Naive B cell (primary cell): ENCODE data around the gene BCAR3. TPM values are rescaled to one million over a fixed set of nuclear protein-coding genes. Genes with fewer than 3 reads are reported as not detected.
A peak's percentile ranks its signal among the peaks of the same experiment; 100 is the strongest.

Experiments
- ATAC-seq, 2 donors: fragments of 150-1000 bp; cut with Tn5 transposase; 2 replicates each; pipeline ENCODE4 v1.10.0; 2021; ENCODE audit warnings: low read depth in 2 of 2, mild to moderate bottlenecking in 2 of 2, moderate library complexity in 2 of 2
- DNase-seq: peaks from one replicate; pipeline ENCODE4 v3.0.0; 2022
- H3K27ac Mint-ChIP-seq, 6 donors: one replicate each; pipeline ENCODE4 v1.8.0; 2020 to 2022; ENCODE audit warnings: mild to moderate bottlenecking in 6 of 6, mixed read lengths in 6 of 6, moderate library complexity in 5 of 6, inconsistent platforms in 2 of 6
- H3K27me3 Mint-ChIP-seq, 3 donors: one replicate each; pipeline ENCODE4 v1.8.0; 2021 to 2022; ENCODE audit warnings: mixed read lengths in 3 of 3, mild to moderate bottlenecking in 1 of 3
- H3K36me3 Mint-ChIP-seq, 2 donors: one replicate each; pipeline ENCODE4 v1.8.0; 2020 to 2022; ENCODE audit warnings: mixed read lengths in 2 of 2, inconsistent platforms in 1 of 2, mild to moderate bottlenecking in 1 of 2
- H3K4me1 Mint-ChIP-seq, 3 donors: one replicate each; pipeline ENCODE4 v1.8.0; 2020 to 2022; ENCODE audit warnings: mixed read lengths in 3 of 3, inconsistent platforms in 1 of 3, mild to moderate bottlenecking in 1 of 3, moderate library complexity in 1 of 3
- H3K4me3 Mint-ChIP-seq, 8 donors: one replicate each; pipeline ENCODE4 v1.8.0; 2020 to 2022; ENCODE audit warnings: mild to moderate bottlenecking in 8 of 8, mixed read lengths in 8 of 8, moderate library complexity in 8 of 8, inconsistent platforms in 2 of 8
- H3K9me3 Mint-ChIP-seq, 7 donors: one replicate each; pipeline ENCODE4 v1.8.0; 2020 to 2022; ENCODE audit warnings: mixed read lengths in 7 of 7, mild to moderate bottlenecking in 5 of 7, inconsistent platforms in 2 of 7, moderate library complexity in 1 of 7
- polyA plus RNA-seq, 6 donors: library from polyadenylated mRNA; unstranded; fragments of 300-500 nt; fragmentation: Illumina TruSeq; gene quantifications; one replicate each; pipeline ENCODE4 v1.2.3, GENCODE V29; 2021; ENCODE audit warnings: low read depth in 6 of 6

BCAR3 gene
- polyA plus RNA-seq, 6 donors from 2014 or later: 0.73 to 3.2 (median 1.7) TPM; not detected in 1

DNA sequence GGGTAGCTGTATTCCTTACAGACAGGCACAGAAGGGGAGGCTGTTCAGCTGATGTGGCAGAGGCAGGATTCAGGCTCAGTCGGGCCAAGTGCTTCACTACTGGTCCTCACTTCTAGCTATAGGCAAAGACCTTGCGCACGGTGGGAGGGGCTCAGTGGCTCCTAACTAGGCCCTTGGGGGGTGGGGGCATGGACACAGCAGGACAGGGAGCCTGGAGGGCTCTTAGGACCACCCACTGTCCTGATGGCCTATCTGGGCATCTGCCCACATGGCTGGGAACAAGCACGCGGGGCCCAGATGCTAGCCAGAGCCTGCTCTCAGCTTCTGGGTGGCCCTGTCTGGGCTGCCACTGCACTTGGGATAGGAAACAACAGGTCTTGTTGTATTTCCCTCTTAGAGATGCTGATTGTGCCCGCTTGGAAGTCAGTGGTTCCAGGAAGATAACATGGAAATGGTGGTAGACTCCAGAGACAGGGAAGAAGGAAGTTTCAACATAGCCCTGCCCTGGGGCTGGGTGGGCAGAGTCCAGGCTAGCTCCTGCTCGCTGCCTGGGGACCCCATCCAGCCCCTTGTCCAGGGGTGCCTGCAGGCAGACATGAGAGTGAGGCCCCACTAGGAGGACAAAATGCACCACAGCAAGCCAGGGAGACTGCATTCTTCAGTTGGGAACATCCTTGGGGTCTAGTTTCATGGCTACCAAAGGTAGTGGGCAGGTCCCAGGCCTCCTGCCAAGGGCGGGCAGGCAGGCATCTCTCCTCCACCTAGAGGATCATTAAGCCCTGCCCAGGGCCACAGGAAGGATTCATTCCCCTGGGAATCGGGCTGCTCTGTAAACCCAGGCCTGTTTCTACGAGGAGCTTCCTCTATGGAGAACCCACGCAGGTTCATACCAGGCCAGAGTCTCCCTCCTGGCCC, 102.5 kb downstream of the BCAR3 start:
- no peak for ATAC-seq
- peak overlapping the region in 3 of 6 donors; percentile 10 to 51 (median 44) for H3K27ac Mint-ChIP-seq
- H3K4me3 Mint-ChIP-seq: no peak overlapping the region
- no peak for DNase-seq
- no peaks in the 10 kb centered on the region for H3K27me3 Mint-ChIP-seq
- H3K4me1 Mint-ChIP-seq: no peaks in the 10 kb centered on the region
- no peaks in the 10 kb centered on the region for H3K9me3 Mint-ChIP-seq
- H3K36me3 Mint-ChIP-seq: peaks cover 0 to 14% of the 10 kb centered on the region in 2 donors

DNA sequence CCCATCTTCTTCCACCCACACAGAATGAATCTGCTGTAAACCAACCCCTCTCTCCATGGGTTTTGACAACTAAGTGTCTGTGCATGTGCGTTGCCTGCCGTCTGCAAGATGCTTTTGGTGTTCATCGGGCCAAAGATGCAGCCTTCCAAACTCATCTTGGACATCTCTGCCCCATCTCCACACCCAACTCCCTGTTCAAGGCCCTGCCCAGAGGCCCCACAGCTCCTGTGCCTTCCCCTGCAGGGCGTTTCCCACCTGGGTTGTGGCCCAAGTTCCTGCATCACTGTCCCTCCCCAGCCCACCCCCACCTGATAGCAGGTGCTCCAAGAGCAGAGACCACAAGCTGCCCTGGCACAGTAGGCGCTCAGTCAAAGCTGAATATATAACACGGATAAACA, 103.2 kb downstream of the BCAR3 start:
- Mint-ChIP-seq H3K9me3 (no peaks in the 10 kb centered on the region), H3K4me3 (no peak overlapping the region), H3K27me3 (no peaks in the 10 kb centered on the region), H3K27ac (peak overlapping the region in 3 of 6 donors; percentile 17 to 51 (median 43)), H3K36me3 (peaks cover 0 to 12% of the 10 kb centered on the region in 2 donors), H3K4me1 (no peaks in the 10 kb centered on the region)
- DNase-seq (no peak), ATAC-seq (no peak)

GRCh38 chr1:93577536-93578432, 103.9 kb downstream of the BCAR3 start:
- peaks cover 0 to 8% of the 10 kb centered on the region in 2 donors for H3K36me3 Mint-ChIP-seq
- H3K9me3 Mint-ChIP-seq: no peaks in the 10 kb centered on the region
- DNase-seq: no peak
- H3K27ac Mint-ChIP-seq: no peak overlapping the region
- no peak for ATAC-seq
- no peak overlapping the region for H3K4me3 Mint-ChIP-seq
- H3K27me3 Mint-ChIP-seq: no peaks in the 10 kb centered on the region
- H3K4me1 Mint-ChIP-seq: no peaks in the 10 kb centered on the region

- no peaks in the 10 kb centered on the region for H3K27me3 Mint-ChIP-seq
- no peak overlapping the region for H3K4me3 Mint-ChIP-seq
- H3K36me3 Mint-ChIP-seq: peaks cover 0 to 7% of the 10 kb centered on the region in 2 donors
- DNase-seq (no peak), ATAC-seq (no peak)
- no peaks in the 10 kb centered on the region for H3K9me3 Mint-ChIP-seq
- H3K4me1 Mint-ChIP-seq: no peaks in the 10 kb centered on the region
- H3K27ac Mint-ChIP-seq: peak overlapping the region in 1 of 6 donors; percentile 55
Measured at GRCh38 chr1:93576746-93577145, 104.9 kb downstream of the BCAR3 start.

DNA sequence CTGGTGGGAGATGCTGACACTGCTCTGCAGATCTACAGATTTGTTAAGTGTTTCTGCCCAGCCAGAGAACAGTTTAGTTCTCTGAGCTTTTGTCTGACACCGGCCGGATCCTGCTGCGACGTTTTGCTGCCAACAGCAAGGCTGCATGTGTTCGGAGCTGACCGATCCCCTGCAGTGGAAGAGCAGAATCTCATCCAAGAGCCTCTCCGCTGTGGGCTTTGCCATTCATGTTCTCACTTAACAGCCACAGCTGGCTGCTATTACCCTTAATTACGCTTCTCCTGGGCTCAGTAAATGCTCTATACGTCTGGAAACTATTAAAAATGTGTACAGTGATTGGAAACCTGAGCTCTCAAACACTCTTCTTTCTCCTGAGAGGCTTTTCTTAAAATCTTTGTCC, 105.3 kb downstream of the BCAR3 start:
- no peak for DNase-seq
- Mint-ChIP-seq H3K36me3 (peaks cover 0 to 7% of the 10 kb centered on the region in 2 donors), H3K9me3 (no peaks in the 10 kb centered on the region), H3K4me1 (no peaks in the 10 kb centered on the region), H3K27ac (peak overlapping the region in 1 of 6 donors; percentile 55), H3K4me3 (no peak overlapping the region), H3K27me3 (no peaks in the 10 kb centered on the region)
- ATAC-seq: no peak

GRCh38 chr1:93575621-93576284, 105.9 kb downstream of the BCAR3 start:
- Mint-ChIP-seq H3K27me3 (no peaks in the 10 kb centered on the region), H3K36me3 (peaks cover 0 to 7% of the 10 kb centered on the region in 2 donors)

DNA sequence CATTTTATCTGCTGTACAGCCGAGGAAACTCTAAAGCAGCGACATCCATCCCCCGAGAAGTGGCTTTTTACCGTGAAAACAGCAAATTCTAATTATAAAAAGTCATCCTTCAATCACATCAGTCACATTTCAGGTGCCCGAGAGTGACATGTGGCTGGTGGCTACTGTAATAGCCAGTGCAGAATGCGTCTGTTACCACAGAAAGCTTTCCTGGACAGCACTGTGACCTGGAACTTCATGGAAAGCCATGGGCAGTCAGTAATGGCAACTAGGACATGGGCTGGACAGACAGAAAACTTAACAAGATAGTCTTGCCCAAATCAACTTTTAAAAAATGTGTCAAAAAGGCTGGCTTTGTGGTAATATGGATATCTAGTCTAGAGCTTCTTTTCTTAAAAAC, 106.6 kb downstream of the BCAR3 start:
- ATAC-seq (no peak), DNase-seq (no peak)
- H3K36me3 Mint-ChIP-seq: peaks cover 0 to 14% of the 10 kb centered on the region in 2 donors
- no peaks in the 10 kb centered on the region for H3K27me3 Mint-ChIP-seq
- no peaks in the 10 kb centered on the region for H3K4me1 Mint-ChIP-seq
- H3K4me3 Mint-ChIP-seq: no peak overlapping the region
- H3K27ac Mint-ChIP-seq: peak overlapping the region in 1 of 6 donors; percentile 29
- no peaks in the 10 kb centered on the region for H3K9me3 Mint-ChIP-seq

More at GRCh38 chr1:93575621-93576284, 105.9 kb downstream of the BCAR3 start:
- DNase-seq (no peak), ATAC-seq (no peak)
- no peaks in the 10 kb centered on the region for H3K4me1 Mint-ChIP-seq
- peak overlapping the region in 2 of 6 donors; percentile 53 to 77 for H3K27ac Mint-ChIP-seq
- no peaks in the 10 kb centered on the region for H3K9me3 Mint-ChIP-seq
- H3K4me3 Mint-ChIP-seq: no peak overlapping the region

GRCh38 chr1:93574511-93574910, 107.1 kb downstream of the BCAR3 start:
- H3K4me1 Mint-ChIP-seq: no peaks in the 10 kb centered on the region
- H3K27me3 Mint-ChIP-seq: no peaks in the 10 kb centered on the region
- peaks cover 0 to 14% of the 10 kb centered on the region in 2 donors for H3K36me3 Mint-ChIP-seq

GRCh38 chr1:93573940-93574469, 107.6 kb downstream of the BCAR3 start:
- Mint-ChIP-seq H3K36me3 (peaks cover 0 to 14% of the 10 kb centered on the region in 2 donors), H3K4me3 (no peak overlapping the region), H3K27me3 (no peaks in the 10 kb centered on the region), H3K27ac (peak overlapping the region in 1 of 6 donors; percentile 37), H3K4me1 (no peaks in the 10 kb centered on the region), H3K9me3 (no peaks in the 10 kb centered on the region)
- ATAC-seq (no peak), DNase-seq (no peak)

More at GRCh38 chr1:93574511-93574910, 107.1 kb downstream of the BCAR3 start:
- Mint-ChIP-seq H3K27ac (peak overlapping the region in 2 of 6 donors; percentile 37 to 57), H3K9me3 (no peaks in the 10 kb centered on the region), H3K4me3 (no peak overlapping the region)
- DNase-seq (no peak), ATAC-seq (no peak)

- no peak overlapping the region for H3K4me3 Mint-ChIP-seq
- no peak overlapping the region for H3K27ac Mint-ChIP-seq
- DNase-seq: no peak
Measured at GRCh38 chr1:93571623-93572310, 109.9 kb downstream of the BCAR3 start.

GRCh38 chr1:93569489-93569888, 112.1 kb downstream of the BCAR3 start:
- Mint-ChIP-seq H3K27ac (no peak overlapping the region), H3K4me3 (no peak overlapping the region), H3K36me3 (peaks cover 15 to 40% of the 10 kb centered on the region in 2 donors), H3K27me3 (no peaks in the 10 kb centered on the region), H3K4me1 (no peaks in the 10 kb centered on the region), H3K9me3 (no peaks in the 10 kb centered on the region)
- ATAC-seq: no peak
- no peak for DNase-seq

More at GRCh38 chr1:93571623-93572310, 109.9 kb downstream of the BCAR3 start:
- no peaks in the 10 kb centered on the region for H3K27me3 Mint-ChIP-seq
- H3K9me3 Mint-ChIP-seq: no peaks in the 10 kb centered on the region
- no peak for ATAC-seq
- H3K36me3 Mint-ChIP-seq: peaks cover 7 to 31% of the 10 kb centered on the region in 2 donors
- no peaks in the 10 kb centered on the region for H3K4me1 Mint-ChIP-seq

GRCh38 chr1:93567255-93567918, 114.2 kb downstream of the BCAR3 start:
- no peaks in the 10 kb centered on the region for H3K27me3 Mint-ChIP-seq
- H3K36me3 Mint-ChIP-seq: peaks cover 15 to 42% of the 10 kb centered on the region in 2 donors
- H3K4me3 Mint-ChIP-seq: no peak overlapping the region
- ATAC-seq (no peak), DNase-seq (no peak)
- H3K9me3 Mint-ChIP-seq: no peaks in the 10 kb centered on the region
- peak overlapping the region in 1 of 6 donors; percentile 37 for H3K27ac Mint-ChIP-seq
- no peaks in the 10 kb centered on the region for H3K4me1 Mint-ChIP-seq
